Small intestine (tissue), 7 donors: Measurements from ENCODE around the gene CDK4. TPM values are rescaled to one million over a fixed set of nuclear protein-coding genes. Genes with fewer than 3 reads are reported as not detected.
A peak's percentile ranks its signal among the peaks of the same experiment; 100 is the strongest.

Source experiments
- DNase-seq, 2 donors: peaks; one replicate each; pipeline versions ENCODE4 v3.0.0 to v3.0.0-alpha.2; 2013
- FAIRE-seq: peaks from 2 replicates; lab custom pipeline; 2012; peaks lifted over from hg19 to GRCh38; lab: Jason Lieb, UNC
- H3K27ac ChIP-seq, 3 donors: one replicate each; pipeline ENCODE4 v1.5.1; 2013; ENCODE audit warnings: low read length in 2 of 3, mild to moderate bottlenecking in 2 of 3, control low read depth in 1 of 3, inconsistent platforms in 1 of 3, low read depth in 1 of 3, moderate library complexity in 1 of 3
- H3K27me3 ChIP-seq, 3 donors: one replicate each; pipeline ENCODE4 v1.6.1; 2013; ENCODE audit warnings: low read length in 3 of 3, inconsistent platforms in 1 of 3; ENCODE audit not compliant: control insufficient read depth in 3 of 3, insufficient read depth in 3 of 3
- H3K36me3 ChIP-seq, 3 donors: one replicate each; pipeline ENCODE4 v1.6.1; 2013; ENCODE audit warnings: low read length in 3 of 3, inconsistent platforms in 1 of 3, low read depth in 1 of 3, mild to moderate bottlenecking in 1 of 3, moderate library complexity in 1 of 3; ENCODE audit not compliant: control insufficient read depth in 3 of 3, insufficient read depth in 2 of 3
- H3K4me1 ChIP-seq, 3 donors: one replicate each; pipeline ENCODE4 v1.6.1; 2013; ENCODE audit warnings: low read length in 2 of 3, inconsistent platforms in 1 of 3, low read depth in 1 of 3, mild to moderate bottlenecking in 1 of 3, moderate library complexity in 1 of 3; ENCODE audit not compliant: control insufficient read depth in 3 of 3, insufficient read depth in 2 of 3
- H3K4me3 ChIP-seq, 3 donors: one replicate each; pipeline ENCODE4 v1.5.1; 2013; ENCODE audit warnings: low read length in 3 of 3, control low read depth in 1 of 3, inconsistent platforms in 1 of 3, low read depth in 1 of 3, mild to moderate bottlenecking in 1 of 3, moderate library complexity in 1 of 3
- H3K9me3 ChIP-seq, 2 donors: one replicate each; pipeline ENCODE4 v1.6.1; 2013; ENCODE audit warnings: low read depth in 1 of 2, low read length in 1 of 2; ENCODE audit not compliant: control insufficient read depth in 2 of 2, insufficient read depth in 1 of 2
- WGBS, 3 donors: extraction: QIAGEN DNeasy Blood & Tissue Kit; methylation state at CpG; one replicate each; pipeline ENCODE4 v1.1.7; 2013; 5-methylcytosine and 5-hydroxymethylcytosine counted together
- polyA plus RNA-seq, 4 donors: library from polyadenylated mRNA; stranded (reverse) in 3 of 4; unstranded in 1 of 4; fragments of 200-250 nt in 3 of 4; fragments of 120-200 nt in 1 of 4; gene quantifications; one replicate each; pipeline versions ENCODE4 v1.2.1 to v1.2.3, GENCODE V29; 2013
- donor health status: healthy with polysubstance abuse.
- donor health status: control.
- donor health status: control.
- donor health status: Bipolar disorder and iron deficiency.
- donor health status: healthy.

CDK4 gene
- polyA plus RNA-seq, 4 donors = 13.2 to 225 (median 70.2) TPM

GRCh38 chr12:57732270-57732669 is 19.8 kb downstream of the CDK4 start:
- peaks cover 0 to 6% of the 10 kb centered on the region in 2 donors for H3K9me3 ChIP-seq
- no peak for FAIRE-seq

DNA sequence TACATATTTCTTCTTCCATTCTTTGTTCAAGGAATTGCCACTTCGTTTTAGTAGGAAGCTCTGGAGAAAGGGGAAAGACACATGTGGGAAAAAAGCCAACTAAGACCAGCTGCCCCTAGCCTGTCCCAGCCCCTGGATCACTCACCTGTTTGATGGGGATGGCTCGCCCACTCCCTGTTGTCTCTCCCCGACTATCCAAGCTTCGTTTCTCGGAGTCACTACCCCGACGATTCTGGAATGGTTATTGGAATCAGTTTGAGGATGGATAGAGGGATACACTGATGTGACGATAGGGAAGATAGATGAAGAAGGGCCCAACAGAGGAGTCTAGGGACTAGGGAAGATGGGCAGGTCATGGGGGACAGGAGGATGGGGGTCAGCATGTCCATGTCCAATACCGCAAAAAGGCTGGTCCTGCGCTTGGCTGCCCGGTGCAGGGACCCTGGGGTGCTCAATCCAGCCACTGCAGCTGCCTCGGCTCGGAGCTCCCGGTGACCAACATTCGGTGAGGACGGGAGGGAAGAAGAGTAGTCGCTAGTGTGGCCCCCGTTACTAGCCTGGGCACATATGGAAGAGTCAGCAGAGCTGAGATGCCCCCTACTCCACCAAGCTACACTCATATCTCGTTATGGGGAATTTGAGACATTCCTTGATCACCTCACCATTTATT is 20.6 kb downstream of the CDK4 start:
- Histone ChIP-seq H3K9me3 (peaks cover 0 to 3% of the 10 kb centered on the region in 2 donors), H3K27me3 (peaks cover 0 to 95% (median 2%) of the 10 kb centered on the region in 3 donors), H3K4me3 (no peak overlapping the region), H3K4me1 (peaks cover 0 to 13% (median 0%) of the 10 kb centered on the region in 3 donors), H3K27ac (no peak overlapping the region), H3K36me3 (peaks cover 0 to 4% (median 0%) of the 10 kb centered on the region in 3 donors)
- DNase-seq = no peak
- FAIRE-seq = no peak
- WGBS, 3 donors = 78 to 83% (median 83%) methylated on average over 19 of the region's 19 CpGs

More at GRCh38 chr12:57732270-57732669, 19.8 kb downstream of the CDK4 start:
- H3K27ac ChIP-seq = no peak overlapping the region
- DNase-seq = no peak
- peaks cover 0 to 95% (median 2%) of the 10 kb centered on the region in 3 donors for H3K27me3 ChIP-seq
- H3K4me3 ChIP-seq = no peak overlapping the region
- WGBS, 3 donors = 67 to 77% (median 74%) methylated on average over 4 of the region's 4 CpGs
- H3K36me3 ChIP-seq = peaks cover 0 to 4% (median 0%) of the 10 kb centered on the region in 3 donors
- peaks cover 0 to 7% (median 0%) of the 10 kb centered on the region in 3 donors for H3K4me1 ChIP-seq

GRCh38 chr12:57730336-57731067 is 21.6 kb downstream of the CDK4 start:
- H3K27me3 ChIP-seq = peaks cover 0 to 92% (median 0%) of the 10 kb centered on the region in 3 donors
- DNase-seq = no peak
- H3K4me3 ChIP-seq = no peak overlapping the region
- no peak for FAIRE-seq
- WGBS, 3 donors = 73 to 82% (median 76%) methylated on average over 13 of the region's 13 CpGs
- peaks cover 0 to 18% (median 0%) of the 10 kb centered on the region in 3 donors for H3K4me1 ChIP-seq
- peaks cover 0 to 4% (median 0%) of the 10 kb centered on the region in 3 donors for H3K36me3 ChIP-seq
- no peak overlapping the region for H3K27ac ChIP-seq
- H3K9me3 ChIP-seq = no peaks in the 10 kb centered on the region

DNA sequence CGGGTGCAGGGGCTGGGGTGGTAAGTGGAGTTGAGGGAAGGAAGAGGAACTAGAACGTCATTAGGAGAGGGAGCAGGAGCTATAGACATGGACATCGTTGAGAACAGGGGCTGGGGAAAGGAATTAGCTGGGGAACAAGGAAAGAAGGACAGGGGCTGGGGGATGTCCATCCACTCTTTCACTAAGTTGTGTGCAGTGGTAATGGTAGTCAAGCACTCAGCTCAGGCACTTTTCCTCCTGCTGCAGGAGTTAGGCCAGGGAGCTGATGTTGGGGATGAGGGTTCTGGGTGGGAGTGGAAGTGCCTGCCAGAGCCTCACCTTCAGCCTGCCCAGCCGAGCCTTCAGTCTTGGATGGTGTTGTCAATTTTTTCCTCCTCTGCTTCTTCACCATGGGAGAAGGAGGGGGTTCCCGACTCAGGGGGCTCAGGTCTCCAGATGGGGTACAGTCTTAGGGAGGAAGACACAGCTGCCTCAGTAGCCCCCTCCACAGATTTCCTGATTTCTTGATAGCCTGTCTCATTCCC is 22.7 kb downstream of the CDK4 start:
- 36 to 54% (median 53%) methylated on average over 5 of the region's 5 CpGs for WGBS, 3 donors
- DNase-seq (no peak), FAIRE-seq (no peak)
- peaks cover 0 to 18% (median 0%) of the 10 kb centered on the region in 3 donors for H3K4me1 ChIP-seq
- peaks cover 0 to 90% (median 0%) of the 10 kb centered on the region in 3 donors for H3K27me3 ChIP-seq
- H3K4me3 ChIP-seq = no peak overlapping the region
- H3K36me3 ChIP-seq = peaks cover 0 to 4% (median 0%) of the 10 kb centered on the region in 3 donors
- no peaks in the 10 kb centered on the region for H3K9me3 ChIP-seq
- H3K27ac ChIP-seq = no peak overlapping the region

GRCh38 chr12:57727758-57728395 is 24.2 kb downstream of the CDK4 start:
- Histone ChIP-seq H3K4me1 (peaks cover 0 to 18% (median 0%) of the 10 kb centered on the region in 3 donors), H3K9me3 (no peaks in the 10 kb centered on the region), H3K36me3 (peaks cover 0 to 4% (median 0%) of the 10 kb centered on the region in 3 donors), H3K4me3 (no peak overlapping the region), H3K27ac (no peak overlapping the region), H3K27me3 (peaks cover 0 to 80% (median 0%) of the 10 kb centered on the region in 3 donors)
- 34 to 55% (median 48%) methylated on average over 21 of the region's 21 CpGs for WGBS, 3 donors
- FAIRE-seq (no peak), DNase-seq (no peak)

DNA sequence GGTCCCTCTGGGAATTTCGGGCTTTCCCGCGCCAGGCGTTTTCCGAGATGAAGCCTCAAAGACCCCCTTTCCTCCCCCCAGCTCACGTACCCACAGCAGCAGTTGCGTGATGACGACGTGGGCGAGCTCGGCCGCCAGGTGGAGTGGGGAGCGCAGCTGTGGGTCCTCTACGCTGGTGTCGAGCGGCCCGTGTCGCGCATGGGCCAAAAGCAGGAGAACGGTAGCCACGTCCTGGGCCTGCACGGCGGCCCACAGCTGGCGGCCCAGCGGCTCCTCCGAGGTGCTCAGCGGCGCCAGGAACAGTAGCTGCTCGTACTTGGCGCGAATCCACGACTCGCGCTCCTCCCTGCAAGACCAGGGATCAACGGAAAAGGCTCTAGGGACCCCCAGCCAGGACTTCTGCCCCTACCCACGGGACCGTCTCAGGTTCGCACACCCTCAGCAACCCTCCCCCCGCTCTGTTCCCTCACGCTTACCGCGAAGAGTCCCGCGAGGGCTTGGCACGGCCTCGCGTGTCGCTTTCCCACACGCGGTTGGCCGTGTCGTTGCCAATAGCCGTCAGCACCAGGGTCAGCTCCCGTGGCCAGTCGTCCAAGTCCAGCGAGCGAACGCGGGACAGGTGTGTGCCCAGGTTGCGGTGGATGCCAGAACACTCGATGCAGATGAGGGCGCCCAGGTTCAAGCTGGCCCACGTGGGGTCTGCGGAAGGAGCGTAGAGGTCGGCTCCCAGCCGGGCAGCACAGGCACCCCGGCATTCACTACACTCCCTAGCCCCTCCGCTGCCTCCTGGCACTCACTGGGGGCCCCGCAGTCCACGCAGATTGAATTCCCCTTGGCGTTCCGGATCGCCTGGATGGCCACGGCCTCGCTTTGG is 25.0 kb downstream of the CDK4 start:
- no peaks in the 10 kb centered on the region for H3K9me3 ChIP-seq
- 21 to 40% (median 32%) methylated on average over 73 to 76 of the region's 76 CpGs for WGBS, 3 donors
- H3K36me3 ChIP-seq = peaks cover 0 to 6% (median 0%) of the 10 kb centered on the region in 3 donors
- DNase-seq = peak; percentile 16 to 49
- peaks cover 0 to 18% (median 0%) of the 10 kb centered on the region in 3 donors for H3K4me1 ChIP-seq
- H3K4me3 ChIP-seq = peak overlapping the region in 2 of 3 donors; percentile 52 to 76
- H3K27me3 ChIP-seq = peaks cover 0 to 73% (median 0%) of the 10 kb centered on the region in 3 donors
- H3K27ac ChIP-seq = peak overlapping the region in 1 of 3 donors; percentile 18
- FAIRE-seq = no peak

- Histone ChIP-seq H3K27ac (peak overlapping the region in 1 of 3 donors; percentile 40), H3K27me3 (peaks cover 0 to 66% (median 0%) of the 10 kb centered on the region in 3 donors), H3K36me3 (peaks cover 0 to 13% (median 3%) of the 10 kb centered on the region in 3 donors), H3K4me1 (peaks cover 0 to 18% (median 0%) of the 10 kb centered on the region in 3 donors), H3K9me3 (no peaks in the 10 kb centered on the region), H3K4me3 (peak overlapping the region; percentile 27 to 76 (median 52))
- FAIRE-seq (no peak), DNase-seq (peak; percentile 77 to 91)
- 10 to 31% (median 26%) methylated on average over 44 to 79 of the region's 79 CpGs for WGBS, 3 donors
Measured at GRCh38 chr12:57726151-57726883, 25.8 kb downstream of the CDK4 start.
